A549 (cell line): ENCODE results near the gene GNAL. TPM values are rescaled to one million over a fixed set of nuclear protein-coding genes. Genes with fewer than 3 reads are reported as not detected.
A peak's percentile ranks its signal among the peaks of the same experiment; 100 is the strongest.

Experiments
- ATAC-seq, 2 experiments: fragments of 200-7000 bp in 1 of 2; fragments of >200 bp in 1 of 2; cut with Nextera tagmentation in 1 of 2; cut with Tn5 transposase in 1 of 2; 3 replicates each; pipeline versions ENCODE4 v1.8.0 to v1.9.1; 2018 to 2020; ENCODE audit warnings: mild to moderate bottlenecking in 1 of 2, moderate library complexity in 1 of 2
- CTCF ChIA-PET: fragments of 300-600 bp; sonication (Branson Sonifier 250); formaldehyde crosslinking; extraction: SDS; loops from one replicate; lab custom pipeline; 2021; ENCODE audit warnings: antibody characterized with exemption, inconsistent platforms; lab: Yijun Ruan, JAX
- POLR2A ChIA-PET: fragments of 350-600 bp; formaldehyde crosslinking; extraction: SDS; loops from one replicate; lab custom pipeline; 2021; ENCODE audit warnings: antibody characterized with exemption, inconsistent platforms; lab: Yijun Ruan, JAX
- DNase-seq, 2 experiments: peaks; one replicate each; pipeline versions ENCODE4 v3.0.0 to v3.0.0-alpha.2; 2011 to 2016; ENCODE audit warnings: low read depth in 1 of 2, low spot score in 1 of 2
- FAIRE-seq: peaks from 2 replicates; lab custom pipeline; 2011; peaks lifted over from hg19 to GRCh38; lab: Jason Lieb, UNC
- H3K27ac ChIP-seq, 2 experiments: fragments of >200 bp; sonication (Bioruptor Twin); formaldehyde crosslinking; 3 replicates each; pipeline ENCODE4 v1.5.1; 2016 to 2017
- H3K4me1 ChIP-seq: fragments of >200 bp; sonication (Bioruptor Twin); formaldehyde crosslinking; 3 replicates; pipeline ENCODE4 v1.6.1; 2016
- H3K4me2 ChIP-seq: fragments of >200 bp; sonication (Bioruptor Twin); formaldehyde crosslinking; 3 replicates; pipeline ENCODE4 v1.6.1; 2016
- H3K4me3 ChIP-seq: fragments of >200 bp; sonication (Bioruptor Twin); formaldehyde crosslinking; 3 replicates; pipeline ENCODE4 v1.5.1; 2016
- H3K9me3 ChIP-seq: fragments of >200 bp; sonication (Bioruptor Twin); formaldehyde crosslinking; 3 replicates; pipeline ENCODE4 v1.6.1; 2016
- CHD2 ChIP-seq: fragments of 150-350 bp; IDR thresholded peaks from 2 replicates; pipeline ENCODE4 v1.6.1; 2014; ENCODE audit warnings: low read length; ENCODE audit not compliant: partially characterized antibody
- CHD4 ChIP-seq: fragments of 200-600 bp; sonication (generic); IDR thresholded peaks from 2 replicates; pipeline ENCODE4 v1.6.1; 2016; ENCODE audit warnings: antibody characterized with exemption, mild to moderate bottlenecking, borderline replicate concordance
- CTCF ChIP-seq: fragments of >200 bp; sonication (Bioruptor Twin); formaldehyde crosslinking; IDR thresholded peaks from 3 replicates; pipeline ENCODE4 v1.5.1; 2016
- E2F6 ChIP-seq: IDR thresholded peaks from 2 replicates; pipeline ENCODE4 v1.6.1; 2012; ENCODE audit warnings: low read depth, borderline replicate concordance
- FOSB ChIP-seq: fragments of 250-450 bp; sonication (Bioruptor Pico); IDR thresholded peaks from 2 replicates; pipeline ENCODE4 v1.5.0; 2020; ENCODE audit warnings: mild to moderate bottlenecking, moderate library complexity
- GATA3 ChIP-seq: IDR thresholded peaks from 2 replicates; pipeline ENCODE4 v1.6.1; 2012; ENCODE audit warnings: borderline replicate concordance
- HOXA7 ChIP-seq: fragments of 250-450 bp; sonication (Bioruptor Pico); IDR thresholded peaks from 2 replicates; pipeline ENCODE4 v1.5.0; 2020; ENCODE audit warnings: mild to moderate bottlenecking, moderate library complexity
- HOXB13 ChIP-seq: fragments of 250-450 bp; sonication (Bioruptor Pico); IDR thresholded peaks from 2 replicates; pipeline ENCODE4 v1.5.0; 2020; ENCODE audit warnings: low read depth, mild to moderate bottlenecking, moderate library complexity
- HOXB5 ChIP-seq: fragments of 250-450 bp; sonication (Bioruptor Pico); IDR thresholded peaks from 2 replicates; pipeline ENCODE4 v1.5.0; 2020; ENCODE audit warnings: mild to moderate bottlenecking, moderate library complexity
- KDM1A ChIP-seq: fragments of 200-600 bp; sonication (generic); IDR thresholded peaks from 2 replicates; pipeline ENCODE4 v1.6.1; 2016; ENCODE audit warnings: low read depth, mild to moderate bottlenecking
- MAFK ChIP-seq: fragments of 450-650 bp; IDR thresholded peaks from 2 replicates; pipeline ENCODE4 v1.6.1; 2014; ENCODE audit not compliant: partially characterized antibody
- MYC ChIP-seq: IDR thresholded peaks from 2 replicates; pipeline ENCODE4 v1.6.1; 2012; ENCODE audit warnings: mild to moderate bottlenecking, inconsistent platforms, low read length, improper control_type of control experiment, borderline replicate concordance
- NPAS2 ChIP-seq: fragments of 250-450 bp; sonication (Bioruptor Pico); IDR thresholded peaks from 2 replicates; pipeline ENCODE4 v1.8.0; 2022; ENCODE audit warnings: mild to moderate bottlenecking, moderate library complexity, borderline replicate concordance
- POLR2A ChIP-seq: IDR thresholded peaks from 2 replicates; pipeline ENCODE4 v1.6.1; 2012; ENCODE audit warnings: mild to moderate bottlenecking, low read length
- RCOR1 ChIP-seq: fragments of 150-350 bp; IDR thresholded peaks from 2 replicates; pipeline ENCODE4 v1.6.1; 2014; ENCODE audit warnings: antibody characterized with exemption, low read length, low read depth
- REST ChIP-seq: fragments of 200-600 bp; sonication (generic); IDR thresholded peaks from 2 replicates; pipeline ENCODE4 v1.6.1; 2016; ENCODE audit warnings: antibody characterized with exemption, mild to moderate bottlenecking, moderate library complexity
- TFCP2L1 ChIP-seq: fragments of 250-450 bp; sonication (Bioruptor Pico); IDR thresholded peaks from 2 replicates; pipeline ENCODE4 v1.5.0; 2021; ENCODE audit warnings: mild to moderate bottlenecking
- TP53 ChIP-seq: fragments of 250-450 bp; sonication (Bioruptor Pico); IDR thresholded peaks from 2 replicates; pipeline ENCODE4 v1.5.0; 2021; ENCODE audit warnings: mild to moderate bottlenecking, moderate library complexity
- ZSCAN20 ChIP-seq: fragments of 250-450 bp; sonication (Bioruptor Pico); IDR thresholded peaks from 2 replicates; pipeline ENCODE4 v1.8.0; 2022; ENCODE audit warnings: mild to moderate bottlenecking, moderate library complexity
- WGBS: methylation state at CpG from one replicate; pipeline ENCODE4 v1.1.6; 2017; ENCODE audit errors: missing lambda C conversion rate; 5-methylcytosine and 5-hydroxymethylcytosine counted together
- polyA plus RNA-seq, 4 experiments: library from polyadenylated mRNA; depleted of rRNA in 3 of 4; stranded (reverse); fragments of >200 nt; fragmentation: RNase III in 1 of 4; extraction: RNeasy Plus Mini Kit Qiagen cat#74134 plus additional on column Dnase treatment in 1 of 4; gene quantifications; 2 replicates in 3 of 4; 3 replicates in 1 of 4; pipeline ENCODE4 v1.2.3, GENCODE V29; 2011 to 2017

Gene GNAL
- polyA plus RNA-seq, 2 of the 4 experiments (the other 2 are of a cell fraction) = 5.1 to 12.9 TPM

- H3K4me1 ChIP-seq = no peaks in the 10 kb centered on the region
- H3K4me2 ChIP-seq = no peak overlapping the region
- no peak overlapping the region for H3K27ac ChIP-seq
- DNase-seq = no peak
- WGBS = 78% methylated on average over 7 of the region's 7 CpGs
- POLR2A ChIA-PET = no interaction called here
- TF ChIP-seq KDM1A (no peak), CHD2 (no peak), POLR2A (no peak), CTCF (no peak), HOXB13 (no peak), TP53 (CRISPR knock-in tag) (no peak)
- no peak for FAIRE-seq
- H3K4me3 ChIP-seq = no peak overlapping the region
- H3K9me3 ChIP-seq = no peaks in the 10 kb centered on the region
- no peak for ATAC-seq
- CTCF ChIA-PET = interaction anchor here (1.1 kb wide), 1 partner anchor 72 kb away, joined by 4 read pairs; no protein-coding TSS in a partner anchor
These were observed 28.4 kb upstream of the GNAL start for GRCh38 chr18:11660691-11661090.

- WGBS = 14% methylated on average over 5 of the region's 5 CpGs
- no peak for ATAC-seq
- Histone ChIP-seq H3K4me3 (no peak overlapping the region), H3K4me2 (no peak overlapping the region), H3K27ac (no peak overlapping the region), H3K4me1 (no peaks in the 10 kb centered on the region), H3K9me3 (no peaks in the 10 kb centered on the region)
- POLR2A ChIA-PET = no interaction called here
- TF ChIP-seq TP53 (CRISPR knock-in tag) (no peak), MAFK (peak; percentile 98)
- no peak for FAIRE-seq
- DNase-seq = no peak
- CTCF ChIA-PET = interaction anchor here (1.1 kb wide), 1 partner anchor 71 kb away, joined by 4 read pairs; no protein-coding TSS in a partner anchor
These were observed 27.6 kb upstream of the GNAL start for GRCh38 chr18:11661430-11661829.

- ChIA-PET POLR2A (no interaction called here), CTCF (interaction anchor here (1.0 to 2.4 kb wide), 5 partner anchors 8 to 375 kb away, joined by 3 to 10 read pairs (median 4); no protein-coding TSS in a partner anchor)
- TF ChIP-seq ZSCAN20 (CRISPR knock-in tag) (no peak), HOXB5 (CRISPR knock-in tag) (no peak), TFCP2L1 (CRISPR knock-in tag) (no peak), GATA3 (no peak), CHD4 (no peak), RCOR1 (no peak), NPAS2 (no peak), HOXA7 (CRISPR knock-in tag) (no peak), MYC (no peak), CTCF (no peak), REST (no peak), FOSB (no peak), E2F6 (no peak)
- no peak overlapping the region for H3K4me2 ChIP-seq
- FAIRE-seq (no peak), ATAC-seq (no peak), DNase-seq (no peak)
- H3K27ac ChIP-seq = no peak overlapping the region
- 35% methylated on average over 6 of the region's 6 CpGs for WGBS
- no peaks in the 10 kb centered on the region for H3K4me1 ChIP-seq
- no peak overlapping the region for H3K4me3 ChIP-seq
- no peaks in the 10 kb centered on the region for H3K9me3 ChIP-seq
These were observed 25.5 kb upstream of the GNAL start for GRCh38 chr18:11663439-11664029.
